ENCODE measurements around the gene PARD3B. TPM values are rescaled to one million over a fixed set of nuclear protein-coding genes. Genes with fewer than 3 reads are reported as not detected.

PARD3B gene
- polyA plus RNA-seq, 3 donors: not detected

- intact Hi-C loops (cut with micrococcal nuclease): no loop called here
- no peaks in the 10 kb centered on the region for H3K36me3 ChIP-seq (replicated peaks in 1 of 2; ENCODE audit: control insufficient read depth in 1 of 2, insufficient read depth in 2 of 2, low read length in 2 of 2)
- no peak overlapping the region for H3K4me3 Mint-ChIP-seq
- H3K4me3 ChIP-seq (replicated peaks in 1 of 3; ENCODE audit: low read depth in 2 of 3, low read length in 3 of 3): no peak overlapping the region
- H3K27ac ChIP-seq (ENCODE audit: low read depth in 1 of 2, low read length in 2 of 2): no peak overlapping the region
- H3K9me3 Mint-ChIP-seq: peaks cover 0 to 5% (median 0%) of the 10 kb centered on the region in 7 donors
- DNase-seq: no peak
- no peaks in the 10 kb centered on the region for H4K20me1 ChIP-seq (ENCODE audit: insufficient read depth, low read length)
- no peaks in the 10 kb centered on the region for H3K36me3 Mint-ChIP-seq
- H3K27me3 ChIP-seq (ENCODE audit: control insufficient read depth in 2 of 2, insufficient read depth in 2 of 2, low read length in 2 of 2): no peaks in the 10 kb centered on the region
- H2AFZ ChIP-seq (ENCODE audit: insufficient read depth, low read depth, low read length, poor library complexity, severe bottlenecking): no peak overlapping the region
- no peak overlapping the region for H3K9ac ChIP-seq (ENCODE audit: insufficient read depth, low read length, poor library complexity, severe bottlenecking)
- no peaks in the 10 kb centered on the region for H3K4me1 ChIP-seq (ENCODE audit: control insufficient read depth in 1 of 2, insufficient read depth in 2 of 2, low read length in 2 of 2)
- H3K27ac Mint-ChIP-seq: no peak overlapping the region
- no peaks in the 10 kb centered on the region for H3K79me2 ChIP-seq (ENCODE audit: insufficient read depth, low read length)
- 20% methylated on average over 1 of the region's 4 CpGs for WGBS (ENCODE audit: insufficient coverage)
- H3K9me3 ChIP-seq (replicated peaks in 1 of 2; ENCODE audit: control insufficient read depth in 1 of 2, insufficient read depth in 1 of 2, low read length in 2 of 2): no peaks in the 10 kb centered on the region
- TF ChIP-seq CTCF (IDR thresholded peaks at IDR 0.05): no peak
- H3K4me1 Mint-ChIP-seq: no peaks in the 10 kb centered on the region
- H3K27me3 Mint-ChIP-seq (ENCODE audit: low read depth in 3 of 3): no peaks in the 10 kb centered on the region
- H3K4me2 ChIP-seq (replicated peaks; ENCODE audit: extremely low read depth, low read length, poor library complexity, severe bottlenecking): no peak overlapping the region
These were observed 845.6 kb downstream of the PARD3B start for GRCh38 chr2:205390866-205391265.

- no peaks in the 10 kb centered on the region for H3K36me3 ChIP-seq (replicated peaks in 1 of 2; ENCODE audit: control insufficient read depth in 1 of 2, insufficient read depth in 2 of 2, low read length in 2 of 2)
- H3K9me3 ChIP-seq (replicated peaks in 1 of 2; ENCODE audit: control insufficient read depth in 1 of 2, insufficient read depth in 1 of 2, low read length in 2 of 2): no peaks in the 10 kb centered on the region
- H3K4me1 Mint-ChIP-seq: no peaks in the 10 kb centered on the region
- no peaks in the 10 kb centered on the region for H3K4me1 ChIP-seq (ENCODE audit: control insufficient read depth in 1 of 2, insufficient read depth in 2 of 2, low read length in 2 of 2)
- H3K36me3 Mint-ChIP-seq: no peaks in the 10 kb centered on the region
- 60% methylated on average over 1 of the region's 6 CpGs for whole genome bisulfite sequencing (ENCODE audit: insufficient coverage)
- H3K4me3 Mint-ChIP-seq: no peak overlapping the region
- H3K27ac ChIP-seq (ENCODE audit: low read depth in 1 of 2, low read length in 2 of 2): no peak overlapping the region
- H3K4me2 ChIP-seq (replicated peaks; ENCODE audit: extremely low read depth, low read length, poor library complexity, severe bottlenecking): no peak overlapping the region
- TF ChIP-seq CTCF (IDR thresholded peaks at IDR 0.05): no peak
- no peak overlapping the region for H3K27ac Mint-ChIP-seq
- no peak overlapping the region for H3K4me3 ChIP-seq (replicated peaks in 1 of 3; ENCODE audit: low read depth in 2 of 3, low read length in 3 of 3)
- H3K9me3 Mint-ChIP-seq: peaks cover 0 to 9% (median 2%) of the 10 kb centered on the region in 7 donors
- no peaks in the 10 kb centered on the region for H3K79me2 ChIP-seq (ENCODE audit: insufficient read depth, low read length)
- H3K9ac ChIP-seq (ENCODE audit: insufficient read depth, low read length, poor library complexity, severe bottlenecking): no peak overlapping the region
- no peak overlapping the region for H2AFZ ChIP-seq (ENCODE audit: insufficient read depth, low read depth, low read length, poor library complexity, severe bottlenecking)
- intact Hi-C loops (cut with micrococcal nuclease): no loop called here
- H3K27me3 ChIP-seq (ENCODE audit: control insufficient read depth in 2 of 2, insufficient read depth in 2 of 2, low read length in 2 of 2): no peaks in the 10 kb centered on the region
- H3K27me3 Mint-ChIP-seq (ENCODE audit: low read depth in 3 of 3): peaks cover 0 to 3% (median 1%) of the 10 kb centered on the region in 3 donors
- H4K20me1 ChIP-seq (ENCODE audit: insufficient read depth, low read length): no peaks in the 10 kb centered on the region
- DNase-seq: no peak
These were observed 856.2 kb downstream of the PARD3B start for GRCh38 chr2:205401511-205401910.

Data from CD14-positive monocyte (primary cell).